ENCODE results near the gene TACR1. TPM values are rescaled to one million over a fixed set of nuclear protein-coding genes. Genes with fewer than 3 reads are reported as not detected.
A peak's percentile ranks its signal among the peaks of the same experiment; 100 is the strongest.
"Not testable (repeated sequence)": the region's sequence is repeated elsewhere in the genome, so short reads cannot be mapped to it uniquely, and the experiment has no call there.

TACR1 gene
- 1 to 10 TPM in 2 of 4 donors, under 1 TPM in 2; 0.04 to 3.6 (median 1.2) TPM for total RNA-seq

GRCh38 chr2:75199428-75200011, at the start of gene TACR1:
Gene TACR1, minus strand, starts transcription at chr2:75199520. Its CDS starts 586 bp downstream, at chr2:75198934.
- Histone ChIP-seq H3K4me1 (peaks cover 13 to 26% (median 18%) of the 10 kb centered on the region in 3 donors), H3K27me3 (peaks cover 0 to 82% (median 9%) of the 10 kb centered on the region in 4 donors), H3K27ac (peak within 1 kb of the TSS in 2 of 4 donors; percentile 20 to 21), H3K36me3 (no peaks in the 10 kb centered on the region), H3K4me3 (peak within 1 kb of the TSS; percentile 8 to 58 (median 36)), H3K9me3 (no peaks in the 10 kb centered on the region)
- TF ChIP-seq POLR2A (IDR thresholded peaks at IDR 0.05) (no peak), CTCF (IDR thresholded peaks at IDR 0.05) (peak in 5 of 6 experiments; percentile 10 to 48 (median 28))
- 1 to 10% methylated on average over 4 to 35 of the region's 46 CpGs for WGBS, 2 donors
- DNase-seq, result no peak
- intact Hi-C loops (cut with DNase I), result no loop called here

- H3K9me3 ChIP-seq; intact Hi-C loops (cut with DNase I); H3K27me3 ChIP-seq; H3K27ac ChIP-seq; H3K4me1 ChIP-seq; H3K36me3 ChIP-seq; DNase-seq; H3K4me3 ChIP-seq: not testable (repeated sequence)
- 72 to 89% methylated on average over 5 to 6 of the region's 6 CpGs for WGBS, 2 donors
Measured at GRCh38 chr2:75248581-75248980, 49.3 kb upstream of the TACR1 start.

GRCh38 chr2:75246441-75247167, 47.3 kb upstream of the TACR1 start:
- Histone ChIP-seq H3K4me3 (no peak overlapping the region), H3K9me3 (peaks cover 0 to 17% (median 0%) of the 10 kb centered on the region in 3 donors), H3K27ac (no peak overlapping the region), H3K4me1 (no peaks in the 10 kb centered on the region), H3K36me3 (no peaks in the 10 kb centered on the region), H3K27me3 (no peaks in the 10 kb centered on the region)
- intact Hi-C loops (cut with DNase I), result no loop called here
- DNase-seq, result no peak
- WGBS, 2 donors, result 76 to 82% methylated on average over 7 of the region's 7 CpGs
- no peak for TF ChIP-seq POLR2A (IDR thresholded peaks at IDR 0.05)
- TF ChIP-seq CTCF (IDR thresholded peaks at IDR 0.05), result no peak

GRCh38 chr2:75243219-75243618, 43.9 kb upstream of the TACR1 start:
- no peaks in the 10 kb centered on the region for H3K4me1 ChIP-seq
- no peak for DNase-seq
- WGBS, 2 donors, result 80 to 87% methylated on average over 9 of the region's 9 CpGs
- H3K27me3 ChIP-seq, result no peaks in the 10 kb centered on the region
- H3K9me3 ChIP-seq, result peaks cover 0 to 7% (median 0%) of the 10 kb centered on the region in 3 donors
- no peak overlapping the region for H3K4me3 ChIP-seq
- intact Hi-C loops (cut with DNase I), result no loop called here
- H3K36me3 ChIP-seq, result no peaks in the 10 kb centered on the region
- TF ChIP-seq CTCF (IDR thresholded peaks at IDR 0.05), result no peak
- TF ChIP-seq POLR2A (IDR thresholded peaks at IDR 0.05), result no peak
- H3K27ac ChIP-seq, result no peak overlapping the region

- no peaks in the 10 kb centered on the region for H3K36me3 ChIP-seq
- WGBS, 2 donors, result 78 to 87% methylated on average over 4 of the region's 4 CpGs
- H3K9me3 ChIP-seq, result peaks cover 0 to 7% (median 0%) of the 10 kb centered on the region in 3 donors
- H3K4me1 ChIP-seq, result no peaks in the 10 kb centered on the region
- intact Hi-C loops (cut with DNase I), result no loop called here
- H3K27me3 ChIP-seq, result no peaks in the 10 kb centered on the region
- no peak for DNase-seq
- TF ChIP-seq CTCF (IDR thresholded peaks at IDR 0.05) (peak in 1 of 6 experiments; percentile 9), POLR2A (IDR thresholded peaks at IDR 0.05) (no peak)
- no peak overlapping the region for H3K27ac ChIP-seq
- H3K4me3 ChIP-seq, result no peak overlapping the region
Measured at GRCh38 chr2:75241696-75242095, 42.4 kb upstream of the TACR1 start.

All from esophagus squamous epithelium (tissue), 5 donors.